ENCODE measurements around the gene MOGAT1.

MOGAT1 gene

DNA sequence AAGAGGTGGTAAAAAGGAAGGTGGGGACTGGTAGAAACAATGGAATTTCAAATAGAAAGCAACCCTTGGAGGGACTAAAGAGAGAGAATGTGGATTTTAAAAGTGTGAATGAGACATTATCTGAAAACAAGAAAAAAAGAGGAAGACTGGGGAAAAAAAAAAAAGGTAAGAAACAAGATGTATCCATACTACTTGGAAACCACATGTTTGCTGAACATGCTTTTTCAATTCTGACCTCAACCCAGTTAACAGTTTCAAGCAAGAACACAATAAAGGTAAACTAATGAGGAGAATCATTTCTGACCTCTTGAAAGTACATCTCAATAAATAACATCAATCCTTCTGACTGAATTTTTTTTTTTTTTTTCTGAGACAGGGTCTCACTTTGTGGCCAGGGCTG lies 18.2 kb upstream of the MOGAT1 start:
- no peak overlapping the region for H3K4me3 ChIP-seq (ENCODE audit: low read depth, low read length)
- DNase-seq (ENCODE audit: low read depth) = no peak
- TF ChIP-seq, protein P1, sequence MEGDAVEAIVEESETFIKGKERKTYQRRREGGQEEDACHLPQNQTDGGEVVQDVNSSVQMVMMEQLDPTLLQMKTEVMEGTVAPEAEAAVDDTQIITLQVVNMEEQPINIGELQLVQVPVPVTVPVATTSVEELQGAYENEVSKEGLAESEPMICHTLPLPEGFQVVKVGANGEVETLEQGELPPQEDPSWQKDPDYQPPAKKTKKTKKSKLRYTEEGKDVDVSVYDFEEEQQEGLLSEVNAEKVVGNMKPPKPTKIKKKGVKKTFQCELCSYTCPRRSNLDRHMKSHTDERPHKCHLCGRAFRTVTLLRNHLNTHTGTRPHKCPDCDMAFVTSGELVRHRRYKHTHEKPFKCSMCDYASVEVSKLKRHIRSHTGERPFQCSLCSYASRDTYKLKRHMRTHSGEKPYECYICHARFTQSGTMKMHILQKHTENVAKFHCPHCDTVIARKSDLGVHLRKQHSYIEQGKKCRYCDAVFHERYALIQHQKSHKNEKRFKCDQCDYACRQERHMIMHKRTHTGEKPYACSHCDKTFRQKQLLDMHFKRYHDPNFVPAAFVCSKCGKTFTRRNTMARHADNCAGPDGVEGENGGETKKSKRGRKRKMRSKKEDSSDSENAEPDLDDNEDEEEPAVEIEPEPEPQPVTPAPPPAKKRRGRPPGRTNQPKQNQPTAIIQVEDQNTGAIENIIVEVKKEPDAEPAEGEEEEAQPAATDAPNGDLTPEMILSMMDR (conservative IDR thresholded peaks at IDR 0.05; ENCODE audit: low read depth, low read length) = no peak

- peak within 1 kb of the TSS; percentile 90 for H3K4me3 ChIP-seq (ENCODE audit: low read depth, low read length)
- TF ChIP-seq, protein P1 (conservative IDR thresholded peaks at IDR 0.05; ENCODE audit: low read depth, low read length) = no peak
- DNase-seq (ENCODE audit: low read depth) = peak; percentile 97
These were observed 15.5 kb upstream of the MOGAT1 start, which contains the start of gene FARSB for GRCh38 chr2:222655787-222656525. FARSB (minus strand) TSS chr2:222656092; CDS start chr2:222656073, 19 bp downstream.

- H3K4me3 ChIP-seq (ENCODE audit: low read depth, low read length) = peak overlapping the region; percentile 90
- TF ChIP-seq, protein P1 (conservative IDR thresholded peaks at IDR 0.05; ENCODE audit: low read depth, low read length) = no peak
- no peak for DNase-seq (ENCODE audit: low read depth)
These were observed 14.7 kb upstream of the MOGAT1 start for GRCh38 chr2:222656526-222657446.

DNA sequence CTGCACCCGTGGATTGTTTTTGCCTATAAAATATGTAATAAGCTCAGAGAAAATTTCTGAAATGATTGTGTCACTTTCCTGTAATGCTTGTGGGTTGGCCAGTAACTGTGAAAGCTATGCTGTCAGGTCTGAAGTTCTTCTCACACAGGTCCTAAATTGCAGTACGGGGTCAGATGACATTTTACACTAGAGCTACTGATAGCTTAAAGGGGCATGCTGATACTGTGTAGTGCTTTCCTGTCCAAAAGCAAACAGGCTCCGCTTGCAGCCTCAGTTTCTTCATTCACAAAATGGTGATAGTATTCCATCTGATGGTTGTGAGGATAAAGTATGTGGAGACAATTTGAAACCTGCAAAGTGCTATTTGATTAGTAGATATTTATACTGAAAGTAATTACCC lies 8.0 kb upstream of the MOGAT1 start:
- TF ChIP-seq, protein P1 (conservative IDR thresholded peaks at IDR 0.05; ENCODE audit: low read depth, low read length) = no peak
- no peak for DNase-seq (ENCODE audit: low read depth)
- H3K4me3 ChIP-seq (ENCODE audit: low read depth, low read length) = no peak overlapping the region

DNA sequence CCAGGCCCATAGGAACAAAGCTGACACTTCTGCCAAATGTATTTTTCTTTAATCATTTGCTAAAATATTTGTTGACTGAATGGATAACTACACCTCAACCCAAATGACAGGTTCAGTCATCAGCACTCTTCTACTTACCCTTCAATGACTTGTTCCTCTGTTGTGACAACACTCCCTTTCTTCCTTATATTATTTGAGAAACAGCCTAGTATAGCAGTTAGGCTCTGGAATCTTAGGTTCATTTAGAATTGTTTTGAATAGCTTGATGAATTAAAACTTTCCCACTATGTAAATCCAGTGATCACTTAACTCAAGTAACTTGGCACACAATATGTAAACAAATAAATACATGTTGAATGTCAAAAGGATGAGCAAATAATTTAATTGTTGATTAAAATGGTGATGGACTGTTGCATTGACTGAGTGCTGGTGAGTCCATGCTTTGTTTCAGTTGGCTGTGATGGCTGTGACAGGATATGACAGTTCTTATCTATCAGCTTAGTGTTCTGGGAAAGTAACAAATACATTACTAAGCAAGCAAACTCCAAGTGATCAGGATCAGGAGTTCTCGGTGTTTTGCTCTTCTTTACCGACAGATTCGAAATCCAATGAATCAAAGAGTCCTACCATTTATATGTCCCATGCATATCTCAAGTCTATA lies 2.8 kb upstream of the MOGAT1 start:
- DNase-seq (ENCODE audit: low read depth) = no peak
- TF ChIP-seq, protein P1 (conservative IDR thresholded peaks at IDR 0.05; ENCODE audit: low read depth, low read length) = no peak
- no peak overlapping the region for H3K4me3 ChIP-seq (ENCODE audit: low read depth, low read length)

GRCh38 chr2:222669353-222669752 lies 2.1 kb upstream of the MOGAT1 start:
- no peak overlapping the region for H3K4me3 ChIP-seq (ENCODE audit: low read depth, low read length)
- DNase-seq (ENCODE audit: low read depth) = no peak
- TF ChIP-seq, protein P1 (conservative IDR thresholded peaks at IDR 0.05; ENCODE audit: low read depth, low read length) = no peak

Data from choroid plexus epithelial cell (primary cell).